Common myeloid progenitor, CD34-positive (primary cell): Measurements from ENCODE around the gene LTB4R.

ENCODE experiments used
- CTCF ChIA-PET: fragments of 350-600 bp; sonication (Branson Sonifier 250); formaldehyde crosslinking; loops from one replicate; lab custom pipeline; 2021; ENCODE audit warnings: antibody characterized with exemption; lab: Charles Lee
- POLR2A ChIA-PET: fragments of 350-600 bp; sonication (Branson Sonifier 250); formaldehyde crosslinking; loops from one replicate; lab custom pipeline; 2021; ENCODE audit warnings: antibody characterized with exemption; lab: Charles Lee
- DNase-seq, 3 donors: peaks; one replicate each; pipeline versions ENCODE4 v3.0.0 to v3.0.0-alpha.2; 2013
- H3K27ac ChIP-seq, 2 experiments: 1 replicate in 1 of 2; 2 replicates in 1 of 2; pipeline ENCODE4 v1.7.0; 2013; ENCODE audit warnings: inconsistent platforms in 2 of 2, low read length in 2 of 2, mild to moderate bottlenecking in 2 of 2, low read depth in 1 of 2, moderate library complexity in 1 of 2; ENCODE audit not compliant: severe bottlenecking in 2 of 2, insufficient read depth in 1 of 2, poor library complexity in 1 of 2
- H3K27me3 ChIP-seq, 5 experiments: replicated peaks in 2 of 5; 1 replicate in 3 of 5; 2 replicates in 2 of 5; pipeline versions ENCODE4 v1.6.1 to v1.7.0; 2013; ENCODE audit warnings: low read length in 4 of 5, mild to moderate bottlenecking in 2 of 5, moderate library complexity in 2 of 5, inconsistent platforms in 1 of 5; ENCODE audit not compliant: insufficient read depth in 5 of 5, control insufficient read depth in 4 of 5
- H3K36me3 ChIP-seq, 4 experiments: 1 replicate in 2 of 4; 2 replicates in 2 of 4; pipeline versions ENCODE4 v1.6.1 to v1.7.0; 2013; ENCODE audit warnings: low read length in 3 of 4, control low read depth in 1 of 4, mild to moderate bottlenecking in 1 of 4; ENCODE audit not compliant: control insufficient read depth in 4 of 4, insufficient read depth in 4 of 4
- H3K4me1 ChIP-seq, 4 experiments: 1 replicate in 3 of 4; 2 replicates in 1 of 4; pipeline versions ENCODE4 v1.6.1 to v1.7.1; 2013; ENCODE audit warnings: low read length in 3 of 4, mild to moderate bottlenecking in 3 of 4, control low read depth in 1 of 4, inconsistent platforms in 1 of 4, moderate library complexity in 1 of 4; ENCODE audit not compliant: control insufficient read depth in 4 of 4, insufficient read depth in 4 of 4; ENCODE audit errors: control extremely low read depth in 1 of 4
- H3K4me3 ChIP-seq, 7 experiments: 1 replicate in 4 of 7; 2 replicates in 3 of 7; pipeline versions ENCODE4 v1.5.1 to v1.7.0; 2013; ENCODE audit warnings: mild to moderate bottlenecking in 7 of 7, low read length in 6 of 7, moderate library complexity in 6 of 7, inconsistent platforms in 2 of 7, low read depth in 2 of 7, control low read depth in 1 of 7; ENCODE audit not compliant: insufficient read depth in 4 of 7, control insufficient read depth in 1 of 7; ENCODE audit errors: extremely low read depth in 1 of 7
- H3K9me3 ChIP-seq, 5 experiments: 1 replicate in 4 of 5; 2 replicates in 1 of 5; pipeline versions ENCODE4 v1.6.1 to v1.7.1; 2013; ENCODE audit warnings: low read length in 4 of 5, mild to moderate bottlenecking in 2 of 5, inconsistent platforms in 1 of 5, low read depth in 1 of 5, moderate library complexity in 1 of 5; ENCODE audit not compliant: control insufficient read depth in 4 of 5, insufficient read depth in 2 of 5; ENCODE audit errors: control extremely low read depth in 1 of 5
- WGBS: methylation state at CpG from one replicate; pipeline ENCODE4 v1.1.5; 2013; ENCODE audit not compliant: insufficient coverage; 5-methylcytosine and 5-hydroxymethylcytosine counted together

Gene LTB4R

DNA sequence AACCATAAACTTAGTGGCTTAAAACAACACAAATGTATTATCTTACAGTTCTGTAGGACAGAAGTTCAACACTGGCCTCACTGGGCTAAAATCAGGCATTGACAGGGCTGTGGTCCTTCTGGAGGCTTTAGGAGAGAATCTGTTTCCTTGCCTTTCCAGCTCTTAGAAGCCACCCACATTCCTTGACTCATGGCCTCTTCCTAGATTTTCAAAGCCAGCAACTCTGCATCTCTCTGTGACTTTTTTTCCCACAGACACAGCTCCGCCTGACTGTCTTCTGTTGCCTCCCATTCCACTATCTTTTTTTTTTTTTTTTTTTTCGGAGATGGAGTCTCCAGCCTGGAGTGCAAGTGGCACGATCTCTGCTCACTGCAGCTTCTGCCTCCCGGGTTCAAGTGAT is 44.9 kb downstream of the LTB4R start:
- 100% methylated on average over 1 of the region's 4 CpGs for WGBS
- no peaks in the 10 kb centered on the region for H3K27me3 ChIP-seq
- no peak overlapping the region for H3K27ac ChIP-seq
- H3K4me3 ChIP-seq: no peak overlapping the region
- POLR2A ChIA-PET: no interaction called here
- H3K9me3 ChIP-seq: peaks cover 0 to 2% (median 0%) of the 10 kb centered on the region in 5 experiments
- H3K4me1 ChIP-seq: no peaks in the 10 kb centered on the region
- no peak for DNase-seq
- H3K36me3 ChIP-seq: no peaks in the 10 kb centered on the region
- CTCF ChIA-PET: interaction anchor here (0.7 to 8.8 kb wide), 6 partner anchors 11 to 77 kb away, joined by 3 to 130 read pairs (median 4); partner anchors contain the start of genes CBLN3 and KHNYN

DNA sequence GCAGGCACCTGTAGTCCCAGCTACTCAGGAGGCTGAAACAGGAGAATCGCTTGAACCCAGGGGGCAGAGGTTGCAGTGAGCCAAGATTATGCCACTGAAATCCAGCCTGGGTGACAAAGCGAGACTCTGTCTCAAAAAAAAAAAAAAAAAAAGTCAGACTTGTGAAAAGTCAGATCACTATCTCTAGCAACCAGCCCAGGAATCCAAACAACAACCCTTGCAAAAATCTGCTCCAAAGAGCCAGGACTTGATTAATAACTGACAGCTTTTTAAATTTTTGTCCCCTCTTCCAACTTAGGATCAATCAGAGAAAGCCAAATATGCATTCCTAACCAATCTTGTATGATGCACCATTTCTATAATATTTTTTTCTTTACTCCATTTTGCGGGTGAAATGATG is 49.0 kb downstream of the LTB4R start:
- ChIA-PET POLR2A (no interaction called here), CTCF (interaction anchor here (1.2 to 8.8 kb wide), 5 partner anchors 17 to 73 kb away, joined by 3 to 130 read pairs (median 4); partner anchors contain the start of genes CBLN3 and KHNYN)
- H3K27me3 ChIP-seq: no peaks in the 10 kb centered on the region
- no peaks in the 10 kb centered on the region for H3K4me1 ChIP-seq
- no peak for DNase-seq
- no peak overlapping the region for H3K27ac ChIP-seq
- no peak overlapping the region for H3K4me3 ChIP-seq
- peaks cover 0 to 2% (median 0%) of the 10 kb centered on the region in 5 experiments for H3K9me3 ChIP-seq
- WGBS: 100% methylated on average over 2 of the region's 3 CpGs
- no peaks in the 10 kb centered on the region for H3K36me3 ChIP-seq

- DNase-seq: no peak
- H3K27me3 ChIP-seq: peaks cover 0 to 5% (median 2%) of the 10 kb centered on the region in 5 experiments
- peaks cover 0 to 6% (median 4%) of the 10 kb centered on the region in 4 experiments for H3K4me1 ChIP-seq
- ChIA-PET CTCF (interaction anchor here (0.7 to 8.8 kb wide), 14 partner anchors 10 to 123 kb away, joined by 3 to 130 read pairs (median 4); partner anchors contain the start of genes ADCY4, CBLN3 and KHNYN), POLR2A (interaction anchor here (1.4 kb wide), 1 partner anchor 70 kb away, joined by 5 read pairs; no protein-coding TSS in a partner anchor)
- H3K9me3 ChIP-seq: peaks cover 0 to 2% (median 0%) of the 10 kb centered on the region in 5 experiments
- H3K4me3 ChIP-seq: no peak overlapping the region
- H3K27ac ChIP-seq: no peak overlapping the region
- no peaks in the 10 kb centered on the region for H3K36me3 ChIP-seq
- WGBS: no CpG with 5 or more reads among the region's 2 CpGs
Observed at GRCh38 chr14:24361326-24361725, 50.0 kb downstream of the LTB4R start.

DNA sequence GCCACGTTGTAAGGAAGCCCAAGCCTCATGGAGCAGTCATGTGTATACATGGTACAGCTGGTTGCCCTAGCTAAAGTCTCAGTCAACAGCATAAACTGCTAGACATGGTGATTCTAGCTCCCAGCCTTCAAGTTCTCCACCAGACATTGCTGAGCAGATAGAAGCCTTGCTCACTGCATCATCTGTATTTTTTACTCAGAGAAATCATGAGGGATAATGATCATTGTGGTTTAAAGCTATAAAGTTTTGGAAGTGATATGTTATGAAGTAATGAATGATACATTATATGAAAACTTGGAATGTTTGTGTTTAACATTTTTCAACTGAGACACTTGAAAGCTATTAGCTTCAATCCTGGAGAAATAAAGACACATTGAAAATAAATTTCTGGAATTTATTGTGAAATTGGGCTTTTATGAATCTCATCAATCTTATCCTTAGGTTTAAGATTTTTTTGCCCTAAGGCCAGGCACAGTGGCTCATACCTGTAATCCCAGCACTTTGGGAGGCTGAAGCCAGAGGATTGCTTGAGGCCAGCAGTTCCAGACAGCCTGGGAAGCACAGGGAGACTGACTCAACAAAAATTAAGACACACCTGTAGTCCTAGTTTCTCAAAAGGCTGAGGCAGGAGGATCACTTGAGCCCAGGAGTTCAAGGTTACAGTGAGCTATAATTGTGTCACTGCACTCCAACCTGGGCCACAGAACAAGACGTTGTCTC is 51.1 kb downstream of the LTB4R start:
- ChIA-PET POLR2A (interaction anchor here (0.8 to 1.4 kb wide), 2 partner anchors 69 to 77 kb away, joined by 3 to 5 read pairs; no protein-coding TSS in a partner anchor), CTCF (interaction anchor here (0.7 to 8.8 kb wide), 18 partner anchors 9 to 124 kb away, joined by 3 to 130 read pairs (median 4); partner anchors contain the start of genes ADCY4, CBLN3 and KHNYN)
- Histone ChIP-seq H3K9me3 (peaks cover 0 to 2% (median 0%) of the 10 kb centered on the region in 5 experiments), H3K4me1 (peaks cover 0 to 17% (median 14%) of the 10 kb centered on the region in 4 experiments), H3K4me3 (no peak overlapping the region), H3K27ac (no peak overlapping the region), H3K36me3 (no peaks in the 10 kb centered on the region), H3K27me3 (peaks cover 0 to 16% (median 4%) of the 10 kb centered on the region in 5 experiments)
- no peak for DNase-seq
- WGBS: 90% methylated on average over 1 of the region's 2 CpGs

GRCh38 chr14:24363401-24363800 is 52.1 kb downstream of the LTB4R start:
- Histone ChIP-seq H3K4me1 (peaks cover 0 to 27% (median 22%) of the 10 kb centered on the region in 4 experiments), H3K36me3 (no peaks in the 10 kb centered on the region), H3K27me3 (peaks cover 0 to 23% (median 6%) of the 10 kb centered on the region in 5 experiments), H3K4me3 (no peak overlapping the region), H3K27ac (no peak overlapping the region), H3K9me3 (peaks cover 0 to 2% (median 0%) of the 10 kb centered on the region in 5 experiments)
- CTCF ChIA-PET: interaction anchor here (1.0 to 8.8 kb wide), 12 partner anchors 12 to 70 kb away, joined by 3 to 130 read pairs (median 5); partner anchors contain the start of genes ADCY4, CBLN3 and KHNYN
- WGBS: 98% methylated on average over 5 of the region's 5 CpGs
- DNase-seq: no peak
- POLR2A ChIA-PET: no interaction called here

DNA sequence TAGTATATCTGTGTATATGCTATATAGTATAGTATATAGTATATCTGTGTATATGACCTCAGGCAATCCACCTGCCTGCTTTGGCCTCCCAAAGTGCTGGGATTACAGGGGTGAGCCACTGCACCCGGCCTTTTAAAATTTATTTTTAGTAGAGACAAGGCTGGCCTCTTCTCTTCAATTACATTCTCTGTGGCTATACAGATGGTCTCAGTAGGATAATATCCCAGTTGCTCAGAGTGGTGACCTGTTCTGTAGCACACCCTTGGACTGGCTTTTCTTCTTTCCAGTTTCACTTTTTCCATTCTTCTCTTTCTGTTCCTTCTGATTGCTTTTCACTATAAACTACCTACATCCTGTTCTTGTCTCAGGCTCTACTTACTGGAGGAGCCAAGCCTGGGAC is 53.5 kb downstream of the LTB4R start:
- ChIA-PET POLR2A (interaction anchor here (2.4 kb wide), 1 partner anchor 65 kb away, joined by 7 read pairs; the partner anchor contains the start of genes CBLN3 and KHNYN), CTCF (interaction anchor here (0.7 to 2.3 kb wide), 25 partner anchors 11 to 149 kb away, joined by 3 to 81 read pairs (median 10); partner anchors contain the start of genes ADCY4, CBLN3, KHNYN and MDP1)
- no peak for DNase-seq
- H3K4me3 ChIP-seq: no peak overlapping the region
- H3K9me3 ChIP-seq: peaks cover 0 to 2% (median 0%) of the 10 kb centered on the region in 5 experiments
- no peak overlapping the region for H3K27ac ChIP-seq
- peaks cover 0 to 33% (median 32%) of the 10 kb centered on the region in 4 experiments for H3K4me1 ChIP-seq
- WGBS: 83% methylated on average over 1 of the region's 1 CpG
- H3K27me3 ChIP-seq: peaks cover 0 to 23% (median 6%) of the 10 kb centered on the region in 5 experiments
- H3K36me3 ChIP-seq: no peaks in the 10 kb centered on the region
